ENCODE measurements around the gene HTRA3. TPM values are rescaled to one million over a fixed set of nuclear protein-coding genes. Genes with fewer than 3 reads are reported as not detected.

Gene HTRA3
- total RNA-seq, 4 donors from 2014 or later = 4.0 to 18.2 (median 11.4) TPM

DNA sequence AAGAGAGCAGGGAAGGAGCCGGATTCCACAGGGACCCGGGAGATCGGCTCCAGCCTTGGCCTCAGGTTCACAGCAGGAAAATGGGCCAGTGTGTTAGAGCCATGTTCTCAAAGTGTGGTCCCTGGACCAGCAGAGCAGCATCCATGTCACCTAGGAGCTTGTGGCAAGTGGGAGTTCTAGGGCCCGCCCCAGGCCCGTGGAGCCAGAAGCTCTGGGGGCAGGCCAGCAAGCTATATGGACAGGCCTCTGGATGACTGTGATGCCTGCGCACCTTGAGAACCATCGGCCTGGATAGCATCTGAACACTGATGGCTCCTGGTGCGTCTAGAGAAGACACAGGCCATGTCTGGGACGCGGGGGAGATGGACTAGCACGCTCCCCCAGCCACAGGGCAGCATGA lies 36.8 kb upstream of the HTRA3 start:
- WGBS, 2 donors = 91 to 94% methylated on average over 11 of the region's 11 CpGs
- intact Hi-C loops (cut with DNase I; ENCODE audit: low total_unique reads) = no loop called here

DNA sequence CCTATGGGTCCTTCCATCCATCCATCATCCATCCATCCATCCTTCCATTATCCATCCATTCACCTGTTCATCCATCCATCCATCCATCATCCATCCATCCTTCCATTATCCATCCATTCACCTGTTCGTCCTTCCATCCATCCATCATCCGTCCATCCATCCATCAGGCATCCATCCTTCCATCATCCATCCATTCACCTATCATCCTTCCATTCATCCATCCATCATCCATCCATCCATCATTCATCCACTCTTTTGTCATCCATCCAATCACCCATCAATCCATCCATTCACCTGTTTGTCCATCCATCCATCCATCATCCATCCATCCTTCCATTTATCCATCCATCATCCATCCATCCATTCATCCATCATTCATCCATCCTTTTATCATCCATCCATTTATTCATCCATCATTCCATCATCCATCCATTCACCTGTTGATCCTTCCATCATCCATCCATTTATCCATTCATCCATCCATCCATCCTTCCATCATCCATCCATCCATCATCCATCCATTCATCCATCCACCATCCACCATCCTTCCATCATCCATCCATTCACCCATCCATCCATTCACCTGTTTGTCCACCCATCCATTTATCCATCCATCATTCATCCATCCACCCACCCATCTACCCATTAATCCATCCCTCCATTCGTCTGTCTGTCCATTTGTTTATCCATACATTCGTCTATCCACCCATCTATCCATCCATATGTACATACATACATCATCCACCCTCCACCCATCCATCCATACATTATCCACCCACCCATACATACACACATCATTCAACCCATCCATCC lies 35.7 kb upstream of the HTRA3 start:
- intact Hi-C loops (cut with DNase I; ENCODE audit: low total_unique reads) = no loop called here
- no peak for DNase-seq (ENCODE audit: low spot score in 2 of 2)
- 95 to 96% methylated on average over 4 of the region's 4 CpGs for WGBS, 2 donors
- H3K4me3 ChIP-seq (ENCODE audit: low read depth, poor library complexity, severe bottlenecking) = no peak overlapping the region
- TF ChIP-seq POLR2A (IDR thresholded peaks at IDR 0.05) = no peak
- TF ChIP-seq, protein P1, sequence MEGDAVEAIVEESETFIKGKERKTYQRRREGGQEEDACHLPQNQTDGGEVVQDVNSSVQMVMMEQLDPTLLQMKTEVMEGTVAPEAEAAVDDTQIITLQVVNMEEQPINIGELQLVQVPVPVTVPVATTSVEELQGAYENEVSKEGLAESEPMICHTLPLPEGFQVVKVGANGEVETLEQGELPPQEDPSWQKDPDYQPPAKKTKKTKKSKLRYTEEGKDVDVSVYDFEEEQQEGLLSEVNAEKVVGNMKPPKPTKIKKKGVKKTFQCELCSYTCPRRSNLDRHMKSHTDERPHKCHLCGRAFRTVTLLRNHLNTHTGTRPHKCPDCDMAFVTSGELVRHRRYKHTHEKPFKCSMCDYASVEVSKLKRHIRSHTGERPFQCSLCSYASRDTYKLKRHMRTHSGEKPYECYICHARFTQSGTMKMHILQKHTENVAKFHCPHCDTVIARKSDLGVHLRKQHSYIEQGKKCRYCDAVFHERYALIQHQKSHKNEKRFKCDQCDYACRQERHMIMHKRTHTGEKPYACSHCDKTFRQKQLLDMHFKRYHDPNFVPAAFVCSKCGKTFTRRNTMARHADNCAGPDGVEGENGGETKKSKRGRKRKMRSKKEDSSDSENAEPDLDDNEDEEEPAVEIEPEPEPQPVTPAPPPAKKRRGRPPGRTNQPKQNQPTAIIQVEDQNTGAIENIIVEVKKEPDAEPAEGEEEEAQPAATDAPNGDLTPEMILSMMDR (IDR thresholded peaks at IDR 0.05) = no peak

More for the DNA sequence above, 36.8 kb upstream of the HTRA3 start:
- no peak for DNase-seq (ENCODE audit: low spot score in 2 of 2)
- H3K4me3 ChIP-seq (ENCODE audit: low read depth, poor library complexity, severe bottlenecking) = no peak overlapping the region
- TF ChIP-seq, protein P1 (IDR thresholded peaks at IDR 0.05) = no peak
- no peak for TF ChIP-seq POLR2A (IDR thresholded peaks at IDR 0.05)

DNA sequence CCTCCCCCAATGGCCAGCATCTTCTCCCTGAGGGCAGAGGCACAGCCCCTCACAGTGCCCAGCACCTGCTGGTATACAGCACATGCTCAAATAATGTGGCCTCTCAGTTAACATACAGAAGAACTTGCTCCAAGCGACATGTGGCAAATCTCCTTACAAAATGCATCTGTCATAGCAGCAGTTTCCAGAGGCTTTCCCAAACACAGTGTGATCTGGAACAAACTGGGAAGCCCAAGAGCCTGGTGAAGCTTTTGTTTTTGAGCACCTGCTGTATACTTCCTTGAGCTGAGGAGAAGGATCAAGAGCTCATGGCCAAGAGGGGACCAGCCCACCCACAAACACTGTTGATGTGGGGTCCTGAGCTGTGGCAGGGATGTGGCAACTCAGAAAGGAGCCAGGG lies 34.8 kb upstream of the HTRA3 start:
- WGBS, 2 donors = 100% methylated on average over 1 of the region's 1 CpG
- no peak overlapping the region for H3K4me3 ChIP-seq (ENCODE audit: low read depth, poor library complexity, severe bottlenecking)
- TF ChIP-seq, protein P1 (IDR thresholded peaks at IDR 0.05) = no peak
- TF ChIP-seq POLR2A (IDR thresholded peaks at IDR 0.05) = no peak
- intact Hi-C loops (cut with DNase I; ENCODE audit: low total_unique reads) = no loop called here
- no peak for DNase-seq (ENCODE audit: low spot score in 2 of 2)

DNA sequence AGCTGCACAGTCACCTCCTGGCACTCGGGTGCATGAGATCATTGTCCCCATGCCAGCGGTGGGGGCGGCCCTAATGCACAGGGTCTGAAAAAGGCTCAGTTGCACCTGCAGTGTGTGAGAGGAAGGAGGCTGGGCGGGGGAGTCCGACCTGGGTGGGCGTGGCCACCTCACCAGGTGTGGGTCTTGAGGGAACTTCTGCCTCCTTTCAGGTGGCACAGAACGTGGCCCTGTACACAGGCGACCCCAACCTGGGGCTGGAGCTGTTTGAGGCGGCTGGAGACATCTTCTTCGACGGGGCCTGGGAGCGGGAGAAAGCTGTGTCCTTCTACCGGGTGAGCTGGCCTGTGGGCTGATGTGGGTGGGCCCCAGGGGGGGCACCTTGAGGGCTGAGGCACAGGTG lies 34.3 kb upstream of the HTRA3 start:
- 78 to 90% methylated on average over 12 to 13 of the region's 13 CpGs for WGBS, 2 donors
- TF ChIP-seq, protein P1 (IDR thresholded peaks at IDR 0.05) = no peak
- TF ChIP-seq POLR2A (IDR thresholded peaks at IDR 0.05) = no peak
- no peak for DNase-seq (ENCODE audit: low spot score in 2 of 2)
- H3K4me3 ChIP-seq (ENCODE audit: low read depth, poor library complexity, severe bottlenecking) = no peak overlapping the region
- intact Hi-C loops (cut with DNase I; ENCODE audit: low total_unique reads) = no loop called here

DNA sequence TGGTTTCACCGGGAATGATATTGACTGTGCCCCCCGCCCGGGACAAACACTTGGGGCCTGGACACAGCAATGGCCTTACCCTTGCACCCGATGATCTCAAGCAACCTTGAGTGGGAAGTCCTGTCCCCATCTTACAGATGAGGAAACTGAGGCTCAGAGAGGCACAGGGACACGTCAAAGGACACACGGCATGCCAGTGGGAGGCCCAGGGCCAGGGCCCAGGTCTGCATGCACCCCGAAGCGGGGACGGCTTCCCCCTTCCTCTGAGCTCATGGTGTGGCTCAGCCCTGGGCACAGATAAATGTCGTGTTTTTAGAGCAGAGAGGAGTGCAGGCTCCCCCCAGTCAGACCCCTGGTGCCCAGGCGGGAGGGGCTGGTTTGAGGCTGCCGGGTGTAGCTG lies 33.9 kb upstream of the HTRA3 start:
- no peak for DNase-seq (ENCODE audit: low spot score in 2 of 2)
- no peak overlapping the region for H3K4me3 ChIP-seq (ENCODE audit: low read depth, poor library complexity, severe bottlenecking)
- TF ChIP-seq, protein P1 (IDR thresholded peaks at IDR 0.05) = no peak
- no peak for TF ChIP-seq POLR2A (IDR thresholded peaks at IDR 0.05)
- WGBS, 2 donors = 91 to 94% methylated on average over 6 to 9 of the region's 12 CpGs
- intact Hi-C loops (cut with DNase I; ENCODE audit: low total_unique reads) = no loop called here

Data from lower leg skin (tissue), 4 donors.